ENCODE data around the gene SMIM20.

Gene SMIM20

GRCh38 chr4:25950461-25951389 is 36.7 kb downstream of the SMIM20 start:
- Mint-ChIP-seq H3K4me1 (peaks cover 47% of the 10 kb centered on the region), H3K4me3 (peak overlapping the region in 2 of 3 experiments; percentile 2 to 26), H3K27me3 (ENCODE audit: low read depth) (peaks cover 7% of the 10 kb centered on the region), H3K36me3 (ENCODE audit: low read depth) (no peaks in the 10 kb centered on the region), H3K9me3 (no peaks in the 10 kb centered on the region), H3K27ac (peak overlapping the region; percentile 61 to 91 (median 71))
- no peak for TF ChIP-seq CTCF (IDR thresholded peaks at IDR 0.05; ENCODE audit: unreplicated experiment in 3 of 3)

GRCh38 chr4:25951390-25951952 is 37.5 kb downstream of the SMIM20 start:
- peak overlapping the region; percentile 61 to 91 (median 71) for H3K27ac Mint-ChIP-seq
- H3K36me3 Mint-ChIP-seq (ENCODE audit: low read depth) = no peaks in the 10 kb centered on the region
- TF ChIP-seq CTCF (IDR thresholded peaks at IDR 0.05; ENCODE audit: unreplicated experiment in 3 of 3) = no peak
- H3K27me3 Mint-ChIP-seq (ENCODE audit: low read depth) = peaks cover 7% of the 10 kb centered on the region
- H3K4me3 Mint-ChIP-seq = peak overlapping the region in 1 of 3 experiments; percentile 2
- peaks cover 52% of the 10 kb centered on the region for H3K4me1 Mint-ChIP-seq
- H3K9me3 Mint-ChIP-seq = no peaks in the 10 kb centered on the region

- Mint-ChIP-seq H3K27me3 (ENCODE audit: low read depth) (peaks cover 7% of the 10 kb centered on the region), H3K27ac (peak overlapping the region in 2 of 3 experiments; percentile 42 to 80), H3K4me1 (peaks cover 56% of the 10 kb centered on the region), H3K9me3 (no peaks in the 10 kb centered on the region), H3K4me3 (no peak overlapping the region), H3K36me3 (ENCODE audit: low read depth) (no peaks in the 10 kb centered on the region)
- TF ChIP-seq CTCF (IDR thresholded peaks at IDR 0.05; ENCODE audit: unreplicated experiment in 3 of 3) = no peak
Measured at GRCh38 chr4:25953740-25954139, 39.7 kb downstream of the SMIM20 start.

GRCh38 chr4:25954293-25954904 is 40.4 kb downstream of the SMIM20 start:
- Mint-ChIP-seq H3K27me3 (ENCODE audit: low read depth) (peaks cover 11% of the 10 kb centered on the region), H3K4me1 (peaks cover 52% of the 10 kb centered on the region), H3K27ac (peak overlapping the region in 2 of 3 experiments; percentile 42 to 80), H3K4me3 (no peak overlapping the region), H3K9me3 (no peaks in the 10 kb centered on the region), H3K36me3 (ENCODE audit: low read depth) (no peaks in the 10 kb centered on the region)
- TF ChIP-seq CTCF (IDR thresholded peaks at IDR 0.05; ENCODE audit: unreplicated experiment in 3 of 3) = no peak

GRCh38 chr4:25955705-25956104 is 41.7 kb downstream of the SMIM20 start:
- no peaks in the 10 kb centered on the region for H3K36me3 Mint-ChIP-seq (ENCODE audit: low read depth)
- no peaks in the 10 kb centered on the region for H3K9me3 Mint-ChIP-seq
- peaks cover 42% of the 10 kb centered on the region for H3K4me1 Mint-ChIP-seq
- peaks cover 11% of the 10 kb centered on the region for H3K27me3 Mint-ChIP-seq (ENCODE audit: low read depth)
- H3K27ac Mint-ChIP-seq = no peak overlapping the region
- H3K4me3 Mint-ChIP-seq = no peak overlapping the region
- TF ChIP-seq CTCF (IDR thresholded peaks at IDR 0.05; ENCODE audit: unreplicated experiment in 3 of 3) = no peak
